ENCODE data around the gene FBXL17.
"Not testable (repeated sequence)": the region's sequence is repeated elsewhere in the genome, so short reads cannot be mapped to it uniquely, and the experiment has no call there.

Gene FBXL17

GRCh38 chr5:108315829-108316228 is 66.1 kb downstream of the FBXL17 start:
- DNase-seq (ENCODE audit: low read depth in 1 of 2, low spot score in 1 of 2) = no peak

- no peak for DNase-seq (ENCODE audit: low read depth in 1 of 2, low spot score in 1 of 2)
Measured at GRCh38 chr5:108312258-108312657, 69.6 kb downstream of the FBXL17 start.

GRCh38 chr5:108311682-108312081 is 70.2 kb downstream of the FBXL17 start:
- no peak for DNase-seq (ENCODE audit: low read depth in 1 of 2, low spot score in 1 of 2)

- DNase-seq (ENCODE audit: low read depth in 1 of 2, low spot score in 1 of 2) = no peak
Measured at GRCh38 chr5:108303611-108304010, 78.3 kb downstream of the FBXL17 start.

- DNase-seq (ENCODE audit: low read depth in 1 of 2, low spot score in 1 of 2) = no peak
Measured at GRCh38 chr5:108303086-108303485, 78.8 kb downstream of the FBXL17 start.

GRCh38 chr5:108297042-108297601 is 84.8 kb downstream of the FBXL17 start:
- DNase-seq (ENCODE audit: low read depth in 1 of 2, low spot score in 1 of 2) = no peak

- DNase-seq (ENCODE audit: low read depth in 1 of 2, low spot score in 1 of 2) = no peak
Measured at GRCh38 chr5:108295578-108296368, 86.1 kb downstream of the FBXL17 start.

GRCh38 chr5:108280960-108281569 is 100.8 kb downstream of the FBXL17 start:
- no peak for DNase-seq (ENCODE audit: low read depth in 1 of 2, low spot score in 1 of 2)

GRCh38 chr5:108280248-108280647 is 101.7 kb downstream of the FBXL17 start:
- no peak for DNase-seq (ENCODE audit: low read depth in 1 of 2, low spot score in 1 of 2)

GRCh38 chr5:108278285-108279240 is 103.3 kb downstream of the FBXL17 start:
- DNase-seq (ENCODE audit: low read depth in 1 of 2, low spot score in 1 of 2) = no peak

GRCh38 chr5:108276187-108277050 is 105.5 kb downstream of the FBXL17 start:
- DNase-seq (ENCODE audit: low read depth in 1 of 2, low spot score in 1 of 2) = no peak

GRCh38 chr5:108274080-108274479 is 107.8 kb downstream of the FBXL17 start:
- DNase-seq (ENCODE audit: low read depth in 1 of 2, low spot score in 1 of 2) = not testable (repeated sequence)

- DNase-seq (ENCODE audit: low read depth in 1 of 2, low spot score in 1 of 2) = no peak
Measured at GRCh38 chr5:108271127-108271526, 110.8 kb downstream of the FBXL17 start.

GRCh38 chr5:108266242-108266641 is 115.7 kb downstream of the FBXL17 start:
- DNase-seq (ENCODE audit: low read depth in 1 of 2, low spot score in 1 of 2) = no peak

GRCh38 chr5:108264533-108264932 is 117.4 kb downstream of the FBXL17 start:
- no peak for DNase-seq (ENCODE audit: low read depth in 1 of 2, low spot score in 1 of 2)

- DNase-seq (ENCODE audit: low read depth in 1 of 2, low spot score in 1 of 2) = no peak
Measured at GRCh38 chr5:108263338-108263737, 118.6 kb downstream of the FBXL17 start.

GRCh38 chr5:108260858-108261170 is 121.1 kb downstream of the FBXL17 start:
- DNase-seq (ENCODE audit: low read depth in 1 of 2, low spot score in 1 of 2) = no peak

GRCh38 chr5:108260117-108260857 is 121.6 kb downstream of the FBXL17 start:
- peak; percentile 20 to 45 for DNase-seq (ENCODE audit: low read depth in 1 of 2, low spot score in 1 of 2)

GRCh38 chr5:108259306-108259705 is 122.6 kb downstream of the FBXL17 start:
- no peak for DNase-seq (ENCODE audit: low read depth in 1 of 2, low spot score in 1 of 2)

- DNase-seq (ENCODE audit: low read depth in 1 of 2, low spot score in 1 of 2) = no peak
Measured at GRCh38 chr5:108257996-108258395, 123.9 kb downstream of the FBXL17 start.

All from activated CD4-positive, alpha-beta T cell treated with anti-CD3 and anti-CD28 coated beads, Interleukin-2, amount 50 U/mL, for 24 hours (primary cell).